Endothelial cell (in vitro differentiated cells): ENCODE results near the gene WDR62. TPM values are rescaled to one million over a fixed set of nuclear protein-coding genes. Genes with fewer than 3 reads are reported as not detected.
"Not testable (repeated sequence)": the region's sequence is repeated elsewhere in the genome, so short reads cannot be mapped to it uniquely, and the experiment has no call there.

Experiments used
- DNase-seq: peaks from one replicate; pipeline ENCODE4 v3.0.0; 2021; ENCODE audit warnings: low spot score
- H3K27ac Mint-ChIP-seq: one replicate; pipeline ENCODE4 v1.8.0; 2021; ENCODE audit warnings: mixed read lengths, inconsistent platforms; ENCODE audit not compliant: unreplicated experiment
- H3K27me3 Mint-ChIP-seq: one replicate; pipeline ENCODE4 v1.8.0; 2021; ENCODE audit warnings: mild to moderate bottlenecking, moderate library complexity, mixed read lengths, inconsistent platforms; ENCODE audit not compliant: unreplicated experiment
- H3K36me3 Mint-ChIP-seq: one replicate; pipeline ENCODE4 v1.8.0; 2021; ENCODE audit warnings: mild to moderate bottlenecking, low read depth, mixed read lengths, inconsistent platforms; ENCODE audit not compliant: unreplicated experiment
- H3K4me1 Mint-ChIP-seq: one replicate; pipeline ENCODE4 v1.8.0; 2021; ENCODE audit warnings: mild to moderate bottlenecking, mixed read lengths, inconsistent platforms; ENCODE audit not compliant: unreplicated experiment
- H3K4me3 Mint-ChIP-seq: one replicate; pipeline ENCODE4 v1.8.0; 2021; ENCODE audit warnings: mild to moderate bottlenecking, mixed read lengths, inconsistent platforms; ENCODE audit not compliant: unreplicated experiment
- H3K9me3 Mint-ChIP-seq: one replicate; pipeline ENCODE4 v1.8.0; 2021; ENCODE audit warnings: mixed read lengths, inconsistent platforms; ENCODE audit not compliant: unreplicated experiment
- CTCF ChIP-seq: fragments of 200-600 bp; sonication (generic); IDR thresholded peaks from one replicate; pipeline ENCODE4 v1.5.0; 2021; ENCODE audit warnings: antibody characterized with exemption; ENCODE audit not compliant: unreplicated experiment
- total RNA-seq: library from RNA; stranded (reverse); fragmentation: NEBNext Ultra II Directional; extraction: Animal tissue kit (Norgen Biotek cat#: 25700); gene quantifications from one replicate; pipeline ENCODE4 v1.2.1, GENCODE V29; 2021; ENCODE audit not compliant: unreplicated experiment

The WDR62 gene
- total RNA-seq, 1 donor from 2014 or later, result 8.5 TPM

GRCh38 chr19:36040495-36040894, 14.2 kb upstream of the WDR62 start:
- peaks cover 5% of the 10 kb centered on the region for H3K36me3 Mint-ChIP-seq
- H3K4me3 Mint-ChIP-seq, result peak overlapping the region; percentile 62
- peaks cover 5% of the 10 kb centered on the region for H3K27me3 Mint-ChIP-seq
- H3K27ac Mint-ChIP-seq, result no peak overlapping the region
- DNase-seq, result no peak
- no peaks in the 10 kb centered on the region for H3K9me3 Mint-ChIP-seq
- no peak for TF ChIP-seq CTCF
- H3K4me1 Mint-ChIP-seq, result peaks cover 35% of the 10 kb centered on the region

GRCh38 chr19:36041092-36041491, 13.6 kb upstream of the WDR62 start:
- peaks cover 29% of the 10 kb centered on the region for H3K4me1 Mint-ChIP-seq
- not testable (repeated sequence) for H3K4me3 Mint-ChIP-seq, DNase-seq, H3K9me3 Mint-ChIP-seq, H3K27me3 Mint-ChIP-seq
- H3K27ac Mint-ChIP-seq, result peak overlapping the region; percentile 13
- H3K36me3 Mint-ChIP-seq, result peaks cover 11% of the 10 kb centered on the region

GRCh38 chr19:36041831-36042230, 12.9 kb upstream of the WDR62 start:
- no peak for TF ChIP-seq CTCF
- DNase-seq, result no peak
- Mint-ChIP-seq H3K36me3 (peaks cover 18% of the 10 kb centered on the region), H3K27me3 (peaks cover 2% of the 10 kb centered on the region), H3K4me3 (no peak overlapping the region), H3K27ac (peak overlapping the region; percentile 42), H3K4me1 (peaks cover 23% of the 10 kb centered on the region), H3K9me3 (no peaks in the 10 kb centered on the region)

- Mint-ChIP-seq H3K27me3 (peaks cover 2% of the 10 kb centered on the region), H3K36me3 (peaks cover 18% of the 10 kb centered on the region), H3K27ac (no peak overlapping the region), H3K9me3 (no peaks in the 10 kb centered on the region), H3K4me3 (no peak overlapping the region), H3K4me1 (peaks cover 16% of the 10 kb centered on the region)
- no peak for DNase-seq
- TF ChIP-seq CTCF, result no peak
Measured at GRCh38 chr19:36043952-36044351, 10.7 kb upstream of the WDR62 start.

GRCh38 chr19:36046443-36047050, 8.2 kb upstream of the WDR62 start:
- DNase-seq, result no peak
- Mint-ChIP-seq H3K27me3 (peaks cover 2% of the 10 kb centered on the region), H3K4me1 (peaks cover 18% of the 10 kb centered on the region), H3K9me3 (no peaks in the 10 kb centered on the region), H3K36me3 (peaks cover 15% of the 10 kb centered on the region), H3K27ac (no peak overlapping the region), H3K4me3 (no peak overlapping the region)
- no peak for TF ChIP-seq CTCF
